ENCODE measurements around the gene NEU3.

NEU3 gene

GRCh38 chr11:75063741-75064314 lies 75.1 kb downstream of the NEU3 start:
- no peak for DNase-seq (ENCODE audit: low read depth in 2 of 2)

- DNase-seq (ENCODE audit: low read depth in 2 of 2) = no peak
Measured at GRCh38 chr11:75066061-75066460, 77.3 kb downstream of the NEU3 start.

All from stimulated activated CD4-positive, alpha-beta T cell treated with anti-CD3 and anti-CD28 coated beads, Interleukin-4, amount 100 ng/mL, for 48 hours (primary cell).